ENCODE measurements around the gene NIPSNAP3A. TPM values are rescaled to one million over a fixed set of nuclear protein-coding genes. Genes with fewer than 3 reads are reported as not detected.

NIPSNAP3A gene
- polyA plus RNA-seq, 3 donors, result 26.9 to 103 (median 97.8) TPM

GRCh38 chr9:104711604-104712003, 35.9 kb upstream of the NIPSNAP3A start:
- Histone ChIP-seq H3K36me3 (replicated peaks in 1 of 2; ENCODE audit: control insufficient read depth in 1 of 2, insufficient read depth in 2 of 2, low read length in 2 of 2) (no peaks in the 10 kb centered on the region), H3K4me1 (ENCODE audit: control insufficient read depth in 1 of 2, insufficient read depth in 2 of 2, low read length in 2 of 2) (no peaks in the 10 kb centered on the region), H3K9me3 (replicated peaks in 1 of 2; ENCODE audit: control insufficient read depth in 1 of 2, insufficient read depth in 1 of 2, low read length in 2 of 2) (no peaks in the 10 kb centered on the region), H4K20me1 (ENCODE audit: insufficient read depth, low read length) (no peaks in the 10 kb centered on the region), H2AFZ (ENCODE audit: insufficient read depth, low read depth, low read length, poor library complexity, severe bottlenecking) (no peak overlapping the region), H3K27ac (ENCODE audit: low read depth in 1 of 2, low read length in 2 of 2) (no peak overlapping the region), H3K79me2 (ENCODE audit: insufficient read depth, low read length) (no peaks in the 10 kb centered on the region), H3K9ac (ENCODE audit: insufficient read depth, low read length, poor library complexity, severe bottlenecking) (no peak overlapping the region), H3K4me3 (replicated peaks in 1 of 3; ENCODE audit: low read depth in 2 of 3, low read length in 3 of 3) (no peak overlapping the region), H3K4me2 (replicated peaks; ENCODE audit: extremely low read depth, low read length, poor library complexity, severe bottlenecking) (no peak overlapping the region), H3K27me3 (ENCODE audit: control insufficient read depth in 2 of 2, insufficient read depth in 2 of 2, low read length in 2 of 2) (no peaks in the 10 kb centered on the region)
- no CpG with 5 or more reads among the region's 4 CpGs for WGBS (ENCODE audit: insufficient coverage)
- Mint-ChIP-seq H3K27me3 (ENCODE audit: low read depth in 3 of 3) (no peaks in the 10 kb centered on the region), H3K27ac (no peak overlapping the region), H3K36me3 (no peaks in the 10 kb centered on the region), H3K9me3 (peaks cover 2 to 9% (median 4%) of the 10 kb centered on the region in 7 donors), H3K4me1 (no peaks in the 10 kb centered on the region), H3K4me3 (no peak overlapping the region)
- no peak for DNase-seq
- intact Hi-C loops (cut with micrococcal nuclease), result no loop called here
- TF ChIP-seq CTCF (IDR thresholded peaks at IDR 0.05), result no peak

- H2AFZ ChIP-seq (ENCODE audit: insufficient read depth, low read depth, low read length, poor library complexity, severe bottlenecking), result no peak overlapping the region
- no peak for TF ChIP-seq CTCF (IDR thresholded peaks at IDR 0.05)
- H3K4me3 ChIP-seq (replicated peaks in 1 of 3; ENCODE audit: low read depth in 2 of 3, low read length in 3 of 3), result no peak overlapping the region
- no peak for DNase-seq
- intact Hi-C loops (cut with micrococcal nuclease), result no loop called here
- Mint-ChIP-seq H3K27me3 (ENCODE audit: low read depth in 3 of 3) (peaks cover 0 to 1% (median 0%) of the 10 kb centered on the region in 3 donors), H3K36me3 (peaks cover 0 to 3% of the 10 kb centered on the region in 2 donors), H3K9me3 (peaks cover 8 to 17% (median 13%) of the 10 kb centered on the region in 7 donors), H3K27ac (no peak overlapping the region), H3K4me3 (no peak overlapping the region), H3K4me1 (no peaks in the 10 kb centered on the region)
- H3K79me2 ChIP-seq (ENCODE audit: insufficient read depth, low read length), result no peaks in the 10 kb centered on the region
- 87% methylated on average over 3 of the region's 5 CpGs for WGBS (ENCODE audit: insufficient coverage)
- peaks cover 0 to 4% of the 10 kb centered on the region in 2 donors for H3K9me3 ChIP-seq (replicated peaks in 1 of 2; ENCODE audit: control insufficient read depth in 1 of 2, insufficient read depth in 1 of 2, low read length in 2 of 2)
- no peaks in the 10 kb centered on the region for H3K4me1 ChIP-seq (ENCODE audit: control insufficient read depth in 1 of 2, insufficient read depth in 2 of 2, low read length in 2 of 2)
- no peaks in the 10 kb centered on the region for H3K27me3 ChIP-seq (ENCODE audit: control insufficient read depth in 2 of 2, insufficient read depth in 2 of 2, low read length in 2 of 2)
- no peak overlapping the region for H3K9ac ChIP-seq (ENCODE audit: insufficient read depth, low read length, poor library complexity, severe bottlenecking)
- no peak overlapping the region for H3K27ac ChIP-seq (ENCODE audit: low read depth in 1 of 2, low read length in 2 of 2)
- H3K36me3 ChIP-seq (replicated peaks in 1 of 2; ENCODE audit: control insufficient read depth in 1 of 2, insufficient read depth in 2 of 2, low read length in 2 of 2), result no peaks in the 10 kb centered on the region
- no peak overlapping the region for H3K4me2 ChIP-seq (replicated peaks; ENCODE audit: extremely low read depth, low read length, poor library complexity, severe bottlenecking)
- H4K20me1 ChIP-seq (ENCODE audit: insufficient read depth, low read length), result no peaks in the 10 kb centered on the region
These were observed 22.5 kb upstream of the NIPSNAP3A start for GRCh38 chr9:104725014-104725413.

All from CD14-positive monocyte (primary cell).